Lower lobe of right lung (tissue), 2 donors: ENCODE data around the gene NHLRC2. TPM values are rescaled to one million over a fixed set of nuclear protein-coding genes. Genes with fewer than 3 reads are reported as not detected.

Experiments used
- ATAC-seq, 2 donors: fragments of 200-7000 bp; cut with Tn5 transposase; one replicate each; pipeline ENCODE4 v1.9.1; 2020 to 2022; ENCODE audit warnings: mild to moderate bottlenecking in 2 of 2, moderate library complexity in 2 of 2
- DNase-seq: peaks from one replicate; pipeline ENCODE4 v3.0.0-alpha.2; 2020
- H3K27ac ChIP-seq: fragments of 200-600 bp; one replicate; pipeline ENCODE4 v1.8.0; 2022
- H3K27me3 ChIP-seq: fragments of 200-600 bp; one replicate; pipeline ENCODE4 v1.8.0; 2022; ENCODE audit warnings: low read depth
- H3K36me3 ChIP-seq: fragments of 200-600 bp; one replicate; pipeline ENCODE4 v1.8.0; 2022; ENCODE audit warnings: mild to moderate bottlenecking
- H3K4me1 ChIP-seq: fragments of 200-600 bp; one replicate; pipeline ENCODE4 v1.8.0; 2022
- H3K4me3 ChIP-seq: fragments of 200-600 bp; one replicate; pipeline ENCODE4 v1.8.0; 2022; ENCODE audit warnings: mild to moderate bottlenecking
- H3K9me3 ChIP-seq: fragments of 200-600 bp; one replicate; pipeline ENCODE4 v1.8.0; 2022
- CTCF ChIP-seq: fragments of 200-600 bp; IDR thresholded peaks from one replicate; pipeline ENCODE4 v1.8.0; 2022; ENCODE audit warnings: antibody characterized with exemption, mild to moderate bottlenecking
- intact Hi-C: fragments of 100-400 bp; cut with DNase I; formaldehyde crosslinking; loops from one replicate; pipeline ENCODE4 v1.11.0; 2022
- total RNA-seq: library from RNA; stranded (reverse); fragmentation: NEBNext Ultra II Directional; extraction: Animal tissue kit (Norgen Biotek cat#: 25700); gene quantifications from one replicate; pipeline ENCODE4 v1.2.1, GENCODE V29; 2021
- donor health status: DM: no; HTN: yes; CAD: no; lungs with severe emphysema.

The NHLRC2 gene
- total RNA-seq, 1 donor from 2014 or later: 43.6 TPM

GRCh38 chr10:113843972-113844485, 10.4 kb upstream of the NHLRC2 start:
- H3K4me3 ChIP-seq: no peak overlapping the region
- no peak overlapping the region for H3K27ac ChIP-seq
- H3K9me3 ChIP-seq: no peaks in the 10 kb centered on the region
- H3K4me1 ChIP-seq: no peaks in the 10 kb centered on the region
- intact Hi-C loops: no loop called here
- H3K27me3 ChIP-seq: no peaks in the 10 kb centered on the region
- TF ChIP-seq CTCF: no peak
- peaks cover 37% of the 10 kb centered on the region for H3K36me3 ChIP-seq
- no peak for DNase-seq
- no peak for ATAC-seq

GRCh38 chr10:113846036-113846435, 8.4 kb upstream of the NHLRC2 start:
- intact Hi-C loops: no loop called here

GRCh38 chr10:113849140-113849803, 5.2 kb upstream of the NHLRC2 start:
- peaks cover 19% of the 10 kb centered on the region for H3K4me1 ChIP-seq
- H3K36me3 ChIP-seq: peaks cover 20% of the 10 kb centered on the region
- H3K4me3 ChIP-seq: no peak overlapping the region
- H3K27ac ChIP-seq: no peak overlapping the region
- DNase-seq (no peak), ATAC-seq (no peak)
- no peaks in the 10 kb centered on the region for H3K27me3 ChIP-seq
- no peaks in the 10 kb centered on the region for H3K9me3 ChIP-seq
- no peak for TF ChIP-seq CTCF
- intact Hi-C loops: no loop called here

More at GRCh38 chr10:113846036-113846435, 8.4 kb upstream of the NHLRC2 start:
- H3K27me3 ChIP-seq: no peaks in the 10 kb centered on the region
- peaks cover 28% of the 10 kb centered on the region for H3K36me3 ChIP-seq
- no peak for DNase-seq
- no peaks in the 10 kb centered on the region for H3K9me3 ChIP-seq
- TF ChIP-seq CTCF: no peak
- H3K4me1 ChIP-seq: no peaks in the 10 kb centered on the region
- no peak for ATAC-seq
- no peak overlapping the region for H3K27ac ChIP-seq
- no peak overlapping the region for H3K4me3 ChIP-seq

GRCh38 chr10:113849946-113850345, 4.5 kb upstream of the NHLRC2 start:
- peaks cover 19% of the 10 kb centered on the region for H3K4me1 ChIP-seq
- no peaks in the 10 kb centered on the region for H3K9me3 ChIP-seq
- intact Hi-C loops: no loop called here
- DNase-seq (no peak), ATAC-seq (no peak)
- H3K27me3 ChIP-seq: no peaks in the 10 kb centered on the region
- H3K4me3 ChIP-seq: no peak overlapping the region
- H3K27ac ChIP-seq: no peak overlapping the region
- H3K36me3 ChIP-seq: peaks cover 14% of the 10 kb centered on the region
- no peak for TF ChIP-seq CTCF

- H3K27ac ChIP-seq: peak overlapping the region; percentile 93
- peaks cover 49% of the 10 kb centered on the region for H3K4me1 ChIP-seq
- ATAC-seq: peak in 1 of 2 donors; percentile 60
- H3K9me3 ChIP-seq: no peaks in the 10 kb centered on the region
- TF ChIP-seq CTCF: no peak
- peaks cover 3% of the 10 kb centered on the region for H3K36me3 ChIP-seq
- peak overlapping the region; percentile 88 for H3K4me3 ChIP-seq
- intact Hi-C loops: no loop called here
- DNase-seq: no peak
- H3K27me3 ChIP-seq: no peaks in the 10 kb centered on the region
Measured at GRCh38 chr10:113853578-113854012, 866 bp upstream of the NHLRC2 start.
